Right lobe of liver (tissue), 4 donors: ENCODE measurements around the gene REEP2.

Experiments used
- CTCF ChIP-seq, 4 donors: fragments of 200-600 bp in 3 of 4; fragments of 450-650 bp in 1 of 4; IDR thresholded peaks; one replicate each; pipeline versions ENCODE4 v1.5.1 to v1.8.0; 2016 to 2022; ENCODE audit warnings: antibody characterized with exemption in 4 of 4, mild to moderate bottlenecking in 2 of 4
- POLR2A ChIP-seq: fragments of 450-650 bp; IDR thresholded peaks from one replicate; pipeline ENCODE4 v1.6.1; 2017; ENCODE audit warnings: antibody characterized with exemption, mild to moderate bottlenecking
- donor health status: DM: no; HTN: no; CAD: no.
- donor health status: DM: no; HTN: no; CAD: no.
- donor health status: DM: no; HTN: yes; CAD: no.

- no peak for TF ChIP-seq POLR2A
- TF ChIP-seq CTCF (IDR thresholded peaks at IDR 0.05): no peak
These were observed 2.9 kb upstream of the REEP2 start for GRCh38 chr5:138435943-138436342.
